B cell (primary cell): ENCODE results near the gene C1QBP. TPM values are rescaled to one million over a fixed set of nuclear protein-coding genes. Genes with fewer than 3 reads are reported as not detected.
"Not testable (repeated sequence)": the region's sequence is repeated elsewhere in the genome, so short reads cannot be mapped to it uniquely, and the experiment has no call there.

Experiments
- ATAC-seq: fragments of 200-7000 bp; cut with Tn5 transposase; one replicate; pipeline ENCODE4 v1.10.0; 2021; ENCODE audit warnings: low read depth, mild to moderate bottlenecking, moderate number of reproducible peaks, moderate library complexity
- CTCF ChIA-PET: fragments of 350-600 bp; sonication (Branson Sonifier 250); formaldehyde crosslinking; loops from one replicate; lab custom pipeline; 2021; ENCODE audit warnings: antibody characterized with exemption, inconsistent platforms; lab: Charles Lee
- POLR2A ChIA-PET: fragments of 350-600 bp; sonication (Branson Sonifier 250); formaldehyde crosslinking; loops from one replicate; lab custom pipeline; 2021; ENCODE audit warnings: antibody characterized with exemption; lab: Charles Lee
- DNase-seq: peaks from one replicate; pipeline ENCODE4 v3.0.0; 2013
- H2AFZ ChIP-seq: 2 replicates; pipeline ENCODE4 v1.6.1; 2012; ENCODE audit warnings: mild to moderate bottlenecking, low read depth, low read length; ENCODE audit not compliant: insufficient read depth, poor library complexity, severe bottlenecking
- H3K27ac ChIP-seq, 2 donors: 1 replicate in 1 of 2; 2 replicates in 1 of 2; pipeline ENCODE4 v1.5.1; 2012 to 2013; ENCODE audit warnings: low read length in 2 of 2, mild to moderate bottlenecking in 2 of 2, moderate library complexity in 1 of 2
- H3K27me3 ChIP-seq, 4 experiments: fragments of 200-600 bp in 1 of 4; sonication (generic) in 1 of 4; replicated peaks in 1 of 4; 1 replicate in 2 of 4; 2 replicates in 2 of 4; pipeline versions ENCODE4 v1.6.1 to v1.7.0; 2013 to 2016; ENCODE audit warnings: low read length in 3 of 4, mild to moderate bottlenecking in 2 of 4, mixed read lengths in 1 of 4, moderate library complexity in 1 of 4; ENCODE audit not compliant: insufficient read depth in 4 of 4, control insufficient read depth in 3 of 4; ENCODE audit errors: control extremely low read depth in 1 of 4
- H3K36me3 ChIP-seq, 2 experiments: replicated peaks in 1 of 2; 1 replicate in 1 of 2; 2 replicates in 1 of 2; pipeline versions ENCODE4 v1.6.1 to v1.7.1; 2013; ENCODE audit warnings: low read length in 1 of 2; ENCODE audit not compliant: insufficient read depth in 2 of 2, control insufficient read depth in 1 of 2; ENCODE audit errors: control extremely low read depth in 1 of 2, extremely low read depth in 1 of 2
- H3K4me1 ChIP-seq, 2 donors: fragments of 200-600 bp in 1 of 2; sonication (generic) in 1 of 2; 1 replicate in 1 of 2; 2 replicates in 1 of 2; pipeline versions ENCODE4 v1.5.1 to v1.6.1; 2013 to 2017; ENCODE audit warnings: low read length in 2 of 2; ENCODE audit not compliant: control insufficient read depth in 2 of 2, insufficient read depth in 2 of 2
- H3K4me2 ChIP-seq: replicated peaks from 2 replicates; pipeline ENCODE3; 2012; ENCODE audit warnings: mild to moderate bottlenecking, low read depth, low read length; ENCODE audit not compliant: poor library complexity, severe bottlenecking
- H3K4me3 ChIP-seq, 5 experiments: fragments of 200-600 bp in 1 of 5; sonication (generic) in 1 of 5; 1 replicate in 3 of 5; 2 replicates in 2 of 5; pipeline versions ENCODE4 v1.5.1 to v1.7.0; 2011 to 2016; ENCODE audit warnings: low read length in 4 of 5, mild to moderate bottlenecking in 4 of 5, low read depth in 2 of 5, control low read depth in 1 of 5, moderate library complexity in 1 of 5; ENCODE audit not compliant: insufficient read depth in 1 of 5; ENCODE audit errors: control extremely low read depth in 1 of 5, extremely low read depth in 1 of 5
- H3K79me2 ChIP-seq: fragments of 200-600 bp; sonication (generic); one replicate; pipeline ENCODE4 v1.6.0; 2016; ENCODE audit warnings: low read length; ENCODE audit not compliant: control insufficient read depth, insufficient read depth
- H3K9ac ChIP-seq: fragments of 200-600 bp; sonication (generic); 2 replicates; pipeline ENCODE4 v1.6.1; 2017; ENCODE audit warnings: mild to moderate bottlenecking, low read length, moderate library complexity
- H3K9me3 ChIP-seq, 3 donors: one replicate each; pipeline versions ENCODE4 v1.6.1 to v1.7.1; 2013; ENCODE audit warnings: low read length in 2 of 3; ENCODE audit not compliant: control insufficient read depth in 2 of 3, insufficient read depth in 1 of 3; ENCODE audit errors: control extremely low read depth in 1 of 3
- H4K20me1 ChIP-seq: 2 replicates; pipeline ENCODE4 v1.6.0; 2012; ENCODE audit warnings: mild to moderate bottlenecking, low read length; ENCODE audit not compliant: insufficient read depth, control insufficient read depth, poor library complexity, severe bottlenecking
- H3K27ac Mint-ChIP-seq: one replicate; pipeline ENCODE4 v1.8.0; 2021; ENCODE audit warnings: mixed read lengths
- H3K27me3 Mint-ChIP-seq: one replicate; pipeline ENCODE4 v1.8.0; 2021; ENCODE audit warnings: mixed read lengths
- H3K4me1 Mint-ChIP-seq: one replicate; pipeline ENCODE4 v1.8.0; 2021; ENCODE audit warnings: mixed read lengths
- H3K4me3 Mint-ChIP-seq: one replicate; pipeline ENCODE4 v1.8.0; 2021; ENCODE audit warnings: mixed read lengths
- H3K9me3 Mint-ChIP-seq: one replicate; pipeline ENCODE4 v1.8.0; 2022; ENCODE audit warnings: mixed read lengths; ENCODE audit not compliant: insufficient read depth
- CTCF ChIP-seq: fragments of 200-600 bp; IDR thresholded peaks from one replicate; pipeline ENCODE4 v1.8.0; 2022; ENCODE audit warnings: antibody characterized with exemption, mild to moderate bottlenecking
- EZH2 ChIP-seq: IDR thresholded peaks from 2 replicates; pipeline ENCODE4 v1.6.1; 2012; ENCODE audit warnings: borderline replicate concordance, low read depth, mild to moderate bottlenecking, moderate library complexity, low read length; ENCODE audit not compliant: insufficient read depth, poor library complexity, severe bottlenecking
- WGBS: methylation state at CpG from one replicate; pipeline ENCODE4 v1.1.5; 2013; ENCODE audit warnings: missing lambda C conversion rate; ENCODE audit not compliant: insufficient coverage; 5-methylcytosine and 5-hydroxymethylcytosine counted together
- intact Hi-C: fragments of 100-400 bp; cut with micrococcal nuclease; formaldehyde crosslinking; loops from one replicate; pipeline ENCODE4 v1.10.0; 2022
- polyA plus RNA-seq: library from polyadenylated mRNA; depleted of rRNA; stranded (reverse); fragments of >200 nt; gene quantifications from 2 replicates; pipeline ENCODE4 v1.2.3, GENCODE V29; 2012
- total RNA-seq, 2 donors: library from RNA; stranded (reverse); fragments of 120-200 nt in 1 of 2; gene quantifications; 1 replicate in 1 of 2; 2 replicates in 1 of 2; pipeline versions ENCODE4 v1.2.3 to v1.2.4, GENCODE V29; 2013 to 2022

C1QBP gene
- total and polyA plus RNA-seq, 2 donors (not counting 1 experiment from before 2014, with no cell fraction given), result 60.3 to 62.2 TPM

DNA sequence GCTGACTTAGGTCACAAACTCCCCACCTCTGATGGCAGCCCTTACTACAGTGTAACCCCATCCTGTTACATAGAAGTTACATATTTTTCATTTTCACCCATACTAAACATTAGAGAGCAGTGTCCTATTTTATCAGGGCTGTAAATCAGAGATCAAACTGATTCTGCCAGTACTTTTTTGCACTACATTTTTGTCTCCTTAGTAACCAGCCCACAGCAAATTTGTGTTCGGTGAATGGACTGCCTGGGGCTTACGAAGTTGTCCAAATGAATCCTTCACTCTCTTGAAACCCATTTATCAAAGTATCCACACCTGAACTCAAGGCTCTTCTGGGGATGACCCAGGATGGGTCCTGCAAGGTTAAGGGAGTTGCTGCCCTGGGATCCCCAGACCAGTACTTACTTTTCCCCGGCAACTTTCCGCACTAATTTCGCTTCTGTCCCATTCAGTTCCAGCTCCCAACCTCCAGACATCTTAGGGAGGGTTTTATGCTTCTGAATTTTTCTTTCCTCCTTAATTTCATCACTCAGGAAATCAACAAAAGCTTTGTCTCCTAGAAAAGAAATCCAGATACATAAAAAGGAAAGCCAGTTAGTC is 1.1 kb downstream of the C1QBP start:
- ChIA-PET CTCF (interaction anchor here (0.6 to 1.2 kb wide), 3 partner anchors 14 to 1294 kb away, joined by 3 to 5 read pairs (median 4); no protein-coding TSS in a partner anchor), POLR2A (interaction anchor here (0.6 to 1.9 kb wide), 2 partner anchors 18 to 243 kb away, joined by 4 to 11 read pairs; partner anchors contain the start of genes NUP88 and RPAIN)
- H3K79me2 ChIP-seq, result peaks cover 49% of the 10 kb centered on the region
- H4K20me1 ChIP-seq, result peaks cover 16% of the 10 kb centered on the region
- DNase-seq (no peak), ATAC-seq (no peak)
- TF ChIP-seq EZH2, result no peak
- TF ChIP-seq CTCF, result no peak
- H3K36me3 ChIP-seq, result peaks cover 3 to 39% of the 10 kb centered on the region in 2 experiments
- peak overlapping the region; percentile 74 for H3K9ac ChIP-seq
- Mint-ChIP-seq H3K27me3 (no peaks in the 10 kb centered on the region), H3K9me3 (no peaks in the 10 kb centered on the region), H3K4me1 (peaks cover 31% of the 10 kb centered on the region), H3K27ac (peak overlapping the region; percentile 47), H3K4me3 (peak overlapping the region; percentile 79)
- peak overlapping the region; percentile 93 for H2AFZ ChIP-seq
- peaks cover 14 to 26% of the 10 kb centered on the region in 2 donors for H3K4me1 ChIP-seq
- H3K27me3 ChIP-seq, result no peaks in the 10 kb centered on the region
- WGBS, result 100% methylated on average over 2 of the region's 5 CpGs
- intact Hi-C loops, result no loop called here
- H3K27ac ChIP-seq, result peak overlapping the region in 1 of 2 donors; percentile 70
- no peaks in the 10 kb centered on the region for H3K9me3 ChIP-seq
- peak overlapping the region; percentile 52 to 74 (median 67) for H3K4me3 ChIP-seq
- peak overlapping the region; percentile 81 for H3K4me2 ChIP-seq

DNA sequence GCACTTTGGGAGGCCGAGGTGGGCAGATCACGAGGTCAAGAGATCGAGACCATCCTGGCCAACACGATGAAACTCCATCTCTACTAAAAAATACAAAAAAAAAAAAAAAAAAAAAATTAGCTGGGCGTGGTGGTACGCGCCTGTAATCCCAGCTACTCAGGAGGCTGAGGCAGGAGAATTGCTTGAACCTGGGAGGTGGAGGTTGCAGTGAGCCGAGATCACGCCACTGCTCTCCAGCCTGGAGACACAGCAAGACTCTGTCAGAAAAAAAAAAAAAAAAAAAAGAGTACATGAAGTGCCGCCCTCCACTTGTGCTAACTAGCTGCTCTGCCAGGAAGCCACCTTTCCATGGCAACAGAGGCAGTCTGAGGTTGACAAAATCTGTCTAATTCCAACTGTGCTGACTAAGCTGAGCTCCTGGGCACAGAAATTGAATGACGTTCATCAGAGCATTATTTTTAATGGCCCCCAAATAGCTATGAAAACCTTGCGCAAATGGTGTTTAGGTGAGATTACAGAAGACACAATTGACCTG is 3.1 kb downstream of the C1QBP start:
- H3K4me1 ChIP-seq, result peaks cover 14 to 26% of the 10 kb centered on the region in 2 donors
- H3K27me3 ChIP-seq, H3K9me3 Mint-ChIP-seq, H3K4me2 ChIP-seq, ATAC-seq, H3K4me3 Mint-ChIP-seq, H2AFZ ChIP-seq, H3K9me3 ChIP-seq, intact Hi-C loops, H3K9ac ChIP-seq, H3K4me3 ChIP-seq, H3K27me3 Mint-ChIP-seq, DNase-seq: not testable (repeated sequence)
- ChIA-PET POLR2A (interaction anchor here (0.7 kb wide), 2 partner anchors 16 to 62 kb away, joined by 3 to 8 read pairs; partner anchors contain the start of genes NUP88 and RPAIN), CTCF (interaction anchor here (0.7 kb wide), 1 partner anchor 104 kb away, joined by 4 read pairs; no protein-coding TSS in a partner anchor)
- H3K27ac ChIP-seq, result peak overlapping the region in 1 of 2 donors; percentile 35
- peaks cover 49% of the 10 kb centered on the region for H3K79me2 ChIP-seq
- peaks cover 1 to 55% of the 10 kb centered on the region in 2 experiments for H3K36me3 ChIP-seq
- H4K20me1 ChIP-seq, result peaks cover 16% of the 10 kb centered on the region
- no CpG with 5 or more reads among the region's 12 CpGs for WGBS
- Mint-ChIP-seq H3K4me1 (peaks cover 31% of the 10 kb centered on the region), H3K27ac (peak overlapping the region; percentile 28)
